Mesodermal cell (in vitro differentiated cells): ENCODE measurements around the gene CSNK2A2.
A peak's percentile ranks its signal among the peaks of the same experiment; 100 is the strongest.

Experiments used
- H3K27ac ChIP-seq: 2 replicates; pipeline ENCODE4 v1.7.0; 2013; ENCODE audit warnings: mild to moderate bottlenecking, low read depth, low read length, moderate library complexity; ENCODE audit not compliant: severe bottlenecking
- H3K36me3 ChIP-seq: 2 replicates; pipeline ENCODE4 v1.7.1; 2013; ENCODE audit warnings: mild to moderate bottlenecking, low read length, moderate library complexity; ENCODE audit not compliant: control insufficient read depth, insufficient read depth
- H3K4me1 ChIP-seq: one replicate; pipeline ENCODE4 v1.7.1; 2013; ENCODE audit warnings: mild to moderate bottlenecking, low read length; ENCODE audit not compliant: insufficient read depth, control insufficient read depth, poor library complexity, severe bottlenecking
- H3K4me3 ChIP-seq: 2 replicates; pipeline ENCODE4 v1.7.0; 2013; ENCODE audit warnings: low read length, control low read depth, mild to moderate bottlenecking; ENCODE audit not compliant: insufficient read depth, poor library complexity, severe bottlenecking; ENCODE audit errors: extremely low read depth
- H3K9me3 ChIP-seq: 2 replicates; pipeline ENCODE4 v1.7.1; 2013; ENCODE audit warnings: mild to moderate bottlenecking, low read length, moderate library complexity; ENCODE audit not compliant: control insufficient read depth
- WGBS, 2 experiments: methylation state at CpG; one replicate each; pipeline ENCODE4 v1.1.5; 2013; ENCODE audit warnings: missing lambda C conversion rate in 2 of 2; ENCODE audit not compliant: insufficient coverage in 2 of 2; 5-methylcytosine and 5-hydroxymethylcytosine counted together

The CSNK2A2 gene

GRCh38 chr16:58197314-58198012 lies 443 bp downstream of the CSNK2A2 start:
- Histone ChIP-seq H3K27ac (no peak overlapping the region), H3K36me3 (peaks cover 43% of the 10 kb centered on the region), H3K9me3 (no peaks in the 10 kb centered on the region), H3K4me3 (peak overlapping the region; percentile 67), H3K4me1 (peaks cover 3% of the 10 kb centered on the region)
- 0 to 1% methylated on average over 20 to 34 of the region's 97 CpGs for WGBS, 2 experiments

- Histone ChIP-seq H3K36me3 (peaks cover 48% of the 10 kb centered on the region), H3K27ac (no peak overlapping the region), H3K4me3 (peak overlapping the region; percentile 67), H3K4me1 (peaks cover 3% of the 10 kb centered on the region), H3K9me3 (no peaks in the 10 kb centered on the region)
- 38 to 47% methylated on average over 5 to 9 of the region's 11 CpGs for WGBS, 2 experiments
These were observed 1.0 kb downstream of the CSNK2A2 start for GRCh38 chr16:58196898-58197313.

GRCh38 chr16:58195771-58196170 lies 2.1 kb downstream of the CSNK2A2 start:
- Histone ChIP-seq H3K4me1 (peaks cover 3% of the 10 kb centered on the region), H3K4me3 (no peak overlapping the region), H3K27ac (no peak overlapping the region), H3K36me3 (peaks cover 60% of the 10 kb centered on the region), H3K9me3 (no peaks in the 10 kb centered on the region)
- WGBS, 2 experiments, result 83% methylated on average over 1 of the region's 3 CpGs; no CpG with 5 or more reads in 1 of the 2 experiments

- Histone ChIP-seq H3K9me3 (no peaks in the 10 kb centered on the region), H3K4me3 (no peak overlapping the region), H3K36me3 (peaks cover 64% of the 10 kb centered on the region), H3K4me1 (peaks cover 3% of the 10 kb centered on the region), H3K27ac (no peak overlapping the region)
- WGBS, 2 experiments, result 67 to 97% methylated on average over 3 of the region's 4 CpGs
These were observed 2.6 kb downstream of the CSNK2A2 start for GRCh38 chr16:58195344-58195743.

- Histone ChIP-seq H3K27ac (no peak overlapping the region), H3K4me1 (peaks cover 3% of the 10 kb centered on the region), H3K9me3 (no peaks in the 10 kb centered on the region), H3K36me3 (peaks cover 70% of the 10 kb centered on the region), H3K4me3 (no peak overlapping the region)
- 75 to 100% methylated on average over 1 to 2 of the region's 3 CpGs for WGBS, 2 experiments
These were observed 3.1 kb downstream of the CSNK2A2 start for GRCh38 chr16:58194790-58195189.

GRCh38 chr16:58187665-58188421 lies 10.1 kb downstream of the CSNK2A2 start:
- H3K4me3 ChIP-seq, result no peak overlapping the region
- H3K4me1 ChIP-seq, result no peaks in the 10 kb centered on the region
- H3K36me3 ChIP-seq, result peaks cover 97% of the 10 kb centered on the region
- H3K9me3 ChIP-seq, result no peaks in the 10 kb centered on the region
- 95 to 100% methylated on average over 6 to 7 of the region's 10 CpGs for WGBS, 2 experiments
- H3K27ac ChIP-seq, result no peak overlapping the region

GRCh38 chr16:58187092-58187491 lies 10.8 kb downstream of the CSNK2A2 start:
- Histone ChIP-seq H3K4me1 (no peaks in the 10 kb centered on the region), H3K36me3 (peaks cover 97% of the 10 kb centered on the region), H3K27ac (no peak overlapping the region), H3K9me3 (no peaks in the 10 kb centered on the region), H3K4me3 (no peak overlapping the region)

- Histone ChIP-seq H3K4me3 (no peak overlapping the region), H3K4me1 (no peaks in the 10 kb centered on the region), H3K9me3 (no peaks in the 10 kb centered on the region), H3K27ac (no peak overlapping the region), H3K36me3 (peaks cover 97% of the 10 kb centered on the region)
- 96 to 99% methylated on average over 4 to 6 of the region's 6 CpGs for WGBS, 2 experiments
These were observed 11.5 kb downstream of the CSNK2A2 start for GRCh38 chr16:58186176-58186944.

GRCh38 chr16:58177353-58177710 lies 20.6 kb downstream of the CSNK2A2 start:
- 88% methylated on average over 1 of the region's 1 CpG; no CpG with 5 or more reads in 1 of the 2 experiments for WGBS, 2 experiments

GRCh38 chr16:58176608-58177352 lies 21.1 kb downstream of the CSNK2A2 start:
- 90 to 98% methylated on average over 4 of the region's 5 CpGs for WGBS, 2 experiments
- no peaks in the 10 kb centered on the region for H3K9me3 ChIP-seq
- no peak overlapping the region for H3K27ac ChIP-seq
- H3K4me3 ChIP-seq, result no peak overlapping the region
- no peaks in the 10 kb centered on the region for H3K4me1 ChIP-seq
- H3K36me3 ChIP-seq, result peaks cover 83% of the 10 kb centered on the region

More at GRCh38 chr16:58177353-58177710, 20.6 kb downstream of the CSNK2A2 start:
- no peaks in the 10 kb centered on the region for H3K9me3 ChIP-seq
- H3K4me1 ChIP-seq, result no peaks in the 10 kb centered on the region
- H3K36me3 ChIP-seq, result peaks cover 85% of the 10 kb centered on the region
- H3K27ac ChIP-seq, result no peak overlapping the region
- H3K4me3 ChIP-seq, result no peak overlapping the region
